Activated T-cell treated with anti-CD3 and anti-CD28 coated beads, Interleukin-2, amount 50 U/mL, for 72 hours (primary cell): ENCODE data around the gene CHD8. TPM values are rescaled to one million over a fixed set of nuclear protein-coding genes. Genes with fewer than 3 reads are reported as not detected.
A peak's percentile ranks its signal among the peaks of the same experiment; 100 is the strongest.
"Not testable (repeated sequence)": the region's sequence is repeated elsewhere in the genome, so short reads cannot be mapped to it uniquely, and the experiment has no call there.

Experiments used
- ATAC-seq, 2 donors: fragments of 150-1000 bp; cut with Tn5 transposase; replicated peaks in 1 of 2; 2 replicates each; pipeline ENCODE4 v1.10.0; 2021; ENCODE audit warnings: moderate library complexity in 2 of 2, mild to moderate bottlenecking in 1 of 2
- DNase-seq, 2 donors: peaks; one replicate each; pipeline ENCODE4 v3.0.0; 2021 to 2022; ENCODE audit warnings: mixed read lengths in 1 of 2
- H3K27ac Mint-ChIP-seq: one replicate; pipeline ENCODE4 v1.8.0; 2022; ENCODE audit warnings: mild to moderate bottlenecking, moderate library complexity, mixed read lengths
- H3K27me3 Mint-ChIP-seq: one replicate; pipeline ENCODE4 v1.8.0; 2022; ENCODE audit warnings: low read depth, mixed read lengths
- H3K36me3 Mint-ChIP-seq, 2 donors: one replicate each; pipeline ENCODE4 v1.8.0; 2022; ENCODE audit warnings: mixed read lengths in 2 of 2, mild to moderate bottlenecking in 1 of 2; ENCODE audit not compliant: insufficient read depth in 2 of 2
- H3K4me1 Mint-ChIP-seq: one replicate; pipeline ENCODE4 v1.8.0; 2022; ENCODE audit warnings: low read depth, mixed read lengths
- H3K4me3 Mint-ChIP-seq, 2 donors: one replicate each; pipeline ENCODE4 v1.8.0; 2022; ENCODE audit warnings: mild to moderate bottlenecking in 2 of 2, mixed read lengths in 2 of 2, moderate library complexity in 2 of 2
- H3K9me3 Mint-ChIP-seq, 2 donors: one replicate each; pipeline ENCODE4 v1.8.0; 2022; ENCODE audit warnings: mixed read lengths in 2 of 2
- total RNA-seq, 2 donors: library from RNA; stranded (reverse); gene quantifications; one replicate each; pipeline ENCODE4 v1.2.3, GENCODE V29; 2022

The CHD8 gene
- total RNA-seq, 2 donors from 2014 or later: 102 to 107 TPM

DNA sequence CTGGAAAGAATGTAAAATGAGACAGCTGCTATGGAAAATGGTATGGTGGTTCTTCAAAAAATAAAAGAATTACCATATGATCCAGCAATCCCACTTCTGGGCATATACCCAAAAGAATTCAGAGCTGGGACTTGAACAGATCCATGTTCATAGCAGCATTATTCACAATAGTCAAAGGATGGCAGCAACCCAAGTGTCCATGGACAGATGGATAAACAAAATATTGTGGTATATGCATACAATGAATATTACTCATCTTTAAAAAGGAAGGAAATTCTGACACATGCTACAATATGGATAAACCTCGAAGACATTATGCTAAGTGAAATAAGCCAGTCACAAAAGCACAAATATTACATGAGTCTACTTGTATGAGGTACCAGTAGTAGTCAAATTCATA, 11.7 kb upstream of the CHD8 start:
- DNase-seq (no peak), ATAC-seq (peak in 1 of 2 donors; percentile 26)
- Mint-ChIP-seq H3K9me3 (no peaks in the 10 kb centered on the region), H3K4me3 (no peak overlapping the region), H3K36me3 (peaks cover 2 to 4% of the 10 kb centered on the region in 2 donors), H3K27ac (no peak overlapping the region), H3K4me1 (no peaks in the 10 kb centered on the region), H3K27me3 (no peaks in the 10 kb centered on the region)

DNA sequence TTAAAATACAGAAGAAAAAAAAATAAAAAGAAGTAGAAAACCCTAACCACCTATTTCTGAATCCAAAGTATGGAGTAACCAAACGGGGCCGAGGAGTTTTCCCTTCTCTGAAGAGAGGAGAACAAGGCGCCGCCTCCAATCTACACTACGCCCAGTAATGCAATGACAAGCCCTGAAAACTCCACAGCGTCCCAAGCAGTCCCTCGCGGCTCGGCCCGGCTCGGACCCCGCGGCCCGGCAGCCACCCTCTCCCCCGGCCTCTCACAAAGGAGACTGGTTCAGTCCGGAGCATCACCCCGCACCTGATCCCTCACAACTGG, 371 bp downstream of the CHD8 start:
- H3K36me3 Mint-ChIP-seq: peaks cover 1 to 7% of the 10 kb centered on the region in 2 donors

DNA sequence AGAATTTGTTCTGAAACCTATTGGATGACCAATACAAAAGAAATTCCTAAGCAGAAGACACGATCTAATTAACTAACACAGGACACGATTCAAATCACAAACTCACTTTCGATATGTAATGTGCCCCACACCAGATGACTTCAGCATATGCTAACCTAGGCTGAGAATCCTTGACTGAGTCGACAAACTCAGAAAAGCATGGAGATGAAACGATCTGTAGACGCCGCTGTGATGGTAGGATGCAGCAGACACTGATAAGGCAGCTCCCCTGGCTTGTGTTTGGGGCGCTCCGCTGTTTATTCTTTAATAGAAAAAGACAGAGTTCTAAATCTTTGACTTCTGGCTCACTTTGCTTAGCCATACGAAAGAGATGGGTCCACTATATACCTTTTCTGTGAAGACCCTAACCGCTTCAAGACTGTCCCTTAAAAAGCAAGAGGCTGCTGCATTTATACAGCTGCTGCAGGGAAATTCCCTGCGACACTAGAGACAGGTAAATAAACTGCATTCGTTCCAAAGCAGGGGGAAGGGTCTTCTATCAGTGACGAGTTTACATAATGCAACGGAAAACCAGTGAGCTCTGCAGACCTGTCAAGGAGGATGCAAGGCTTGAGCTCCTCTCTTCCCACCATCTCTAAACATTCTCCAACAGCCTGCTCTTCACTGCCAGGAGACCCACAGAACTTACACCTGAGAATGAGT, 929 bp downstream of the CHD8 start:
- H3K27me3 Mint-ChIP-seq: no peaks in the 10 kb centered on the region
- H3K36me3 Mint-ChIP-seq: peaks cover 4 to 11% of the 10 kb centered on the region in 2 donors
- DNase-seq (peak in 1 of 2 donors; percentile 22), ATAC-seq (no peak)
- H3K9me3 Mint-ChIP-seq: no peaks in the 10 kb centered on the region
- H3K4me3 Mint-ChIP-seq: peak overlapping the region; percentile 92 to 96
- H3K27ac Mint-ChIP-seq: peak overlapping the region; percentile 99
- H3K4me1 Mint-ChIP-seq: peaks cover 52% of the 10 kb centered on the region

More for the DNA sequence above, 371 bp downstream of the CHD8 start:
- ATAC-seq (peak; percentile 19 to 27), DNase-seq (no peak)
- Mint-ChIP-seq H3K27ac (peak overlapping the region; percentile 99), H3K27me3 (no peaks in the 10 kb centered on the region), H3K4me1 (peaks cover 47% of the 10 kb centered on the region), H3K4me3 (peak overlapping the region; percentile 92 to 96), H3K9me3 (no peaks in the 10 kb centered on the region)

DNA sequence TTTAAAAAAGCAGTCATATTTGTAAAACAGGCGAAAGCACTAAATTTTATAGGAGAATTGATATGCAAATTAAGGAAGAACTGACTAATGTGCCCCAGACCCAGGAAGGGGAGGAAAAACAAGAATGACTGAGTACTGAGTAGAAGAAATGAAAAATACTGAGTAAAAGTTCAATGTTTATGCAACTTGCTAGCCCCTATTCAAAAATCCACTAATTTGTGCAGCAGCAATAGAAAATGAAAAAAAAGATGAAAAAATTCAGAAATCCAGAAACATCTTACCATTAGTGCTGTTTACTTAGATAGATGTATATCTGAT, 6.1 kb downstream of the CHD8 start:
- Mint-ChIP-seq H3K9me3 (no peaks in the 10 kb centered on the region), H3K4me3 (peak overlapping the region; percentile 65 to 90), H3K27ac (peak overlapping the region; percentile 96), H3K27me3 (no peaks in the 10 kb centered on the region), H3K4me1 (peaks cover 69% of the 10 kb centered on the region), H3K36me3 (peaks cover 3 to 9% of the 10 kb centered on the region in 2 donors)
- ATAC-seq (no peak), DNase-seq (no peak)

DNA sequence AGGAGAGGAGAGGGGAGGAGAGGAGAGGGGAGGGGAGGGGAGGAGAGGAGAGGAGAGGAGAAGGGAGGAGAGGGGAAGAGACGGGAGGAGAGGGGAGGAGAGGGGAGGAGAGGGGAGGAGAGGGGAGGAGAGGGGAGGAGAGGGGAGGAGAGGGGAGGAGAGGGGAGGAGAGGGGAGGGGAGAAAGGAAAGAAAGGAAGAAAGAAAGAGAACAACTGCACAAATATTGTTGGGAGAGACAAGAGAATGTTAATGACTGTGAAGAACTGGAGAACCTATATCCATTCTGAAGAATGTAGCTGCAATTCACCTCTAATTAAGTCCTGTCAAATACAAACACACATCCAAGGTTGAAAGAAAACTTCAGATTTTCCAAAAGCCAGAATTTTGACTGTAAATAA, 13.3 kb downstream of the CHD8 start:
- not testable (repeated sequence) for H3K27me3 Mint-ChIP-seq, H3K4me3 Mint-ChIP-seq, DNase-seq, ATAC-seq, H3K36me3 Mint-ChIP-seq, H3K9me3 Mint-ChIP-seq
- Mint-ChIP-seq H3K4me1 (peaks cover 44% of the 10 kb centered on the region), H3K27ac (peak overlapping the region; percentile 64)

DNA sequence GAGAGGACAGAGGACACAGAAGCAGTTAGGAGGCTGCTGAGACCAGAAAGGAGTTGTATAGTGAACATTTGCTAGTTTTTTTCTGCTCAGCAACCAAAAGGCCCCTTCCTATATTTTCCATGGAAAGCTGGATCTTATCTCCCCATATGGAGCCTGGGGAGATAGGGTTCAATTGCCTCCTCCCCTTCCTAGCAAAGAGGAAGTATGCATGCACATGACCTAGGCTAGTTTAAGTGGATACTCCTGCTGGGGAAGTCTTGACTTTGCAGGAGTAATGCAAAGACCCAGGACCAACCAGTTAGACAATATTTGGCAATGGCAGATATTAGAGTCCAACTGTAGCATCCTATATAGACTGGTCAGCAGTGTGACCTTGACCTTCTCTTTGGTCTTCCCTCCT, 15.1 kb downstream of the CHD8 start:
- H3K4me3 Mint-ChIP-seq: no peak overlapping the region
- H3K27me3 Mint-ChIP-seq: no peaks in the 10 kb centered on the region
- DNase-seq (no peak), ATAC-seq (no peak)
- no peaks in the 10 kb centered on the region for H3K9me3 Mint-ChIP-seq
- H3K36me3 Mint-ChIP-seq: peaks cover 5% of the 10 kb centered on the region in 2 donors
- peaks cover 49% of the 10 kb centered on the region for H3K4me1 Mint-ChIP-seq
- peak overlapping the region; percentile 74 for H3K27ac Mint-ChIP-seq

GRCh38 chr14:21437063-21437901, 18.6 kb downstream of the CHD8 start:
- Mint-ChIP-seq H3K9me3 (no peaks in the 10 kb centered on the region), H3K36me3 (peaks cover 11 to 20% of the 10 kb centered on the region in 2 donors), H3K4me1 (peaks cover 64% of the 10 kb centered on the region), H3K4me3 (peak overlapping the region; percentile 93 to 94), H3K27me3 (no peaks in the 10 kb centered on the region), H3K27ac (peak overlapping the region; percentile 62)
- DNase-seq (peak; percentile 98 to 100), ATAC-seq (peak; percentile 99)

DNA sequence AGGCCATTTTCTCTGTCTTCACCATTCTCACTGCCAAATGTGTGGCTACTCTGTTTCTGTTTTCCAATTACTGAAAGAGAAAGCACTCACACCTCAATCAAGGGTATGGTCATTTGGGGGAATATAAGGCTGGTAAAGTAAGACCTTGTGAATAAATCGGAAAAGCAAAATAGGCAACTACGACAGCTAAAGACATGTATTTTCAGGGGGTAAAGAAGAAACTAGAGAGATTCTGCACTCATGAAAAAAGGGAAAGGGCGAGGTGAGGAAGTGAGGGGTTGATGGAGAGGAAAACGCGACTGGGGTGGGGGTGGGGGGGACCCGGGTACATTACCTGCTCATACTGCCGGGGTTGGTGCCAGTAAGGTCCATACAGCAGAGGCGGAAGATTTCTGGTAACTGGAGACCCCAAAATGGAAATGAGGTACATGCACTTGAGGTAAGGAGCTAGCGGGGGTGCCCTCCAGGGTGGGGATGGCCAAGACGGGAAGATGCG, 19.3 kb downstream of the CHD8 start:
- H3K27me3 Mint-ChIP-seq: no peaks in the 10 kb centered on the region
- H3K4me1 Mint-ChIP-seq: peaks cover 64% of the 10 kb centered on the region
- no peak for ATAC-seq
- peak overlapping the region; percentile 62 for H3K27ac Mint-ChIP-seq
- no peaks in the 10 kb centered on the region for H3K9me3 Mint-ChIP-seq
- H3K4me3 Mint-ChIP-seq: peak overlapping the region; percentile 93 to 94
- H3K36me3 Mint-ChIP-seq: peaks cover 11 to 20% of the 10 kb centered on the region in 2 donors
- DNase-seq: no peak

- Mint-ChIP-seq H3K9me3 (no peaks in the 10 kb centered on the region), H3K27me3 (no peaks in the 10 kb centered on the region), H3K36me3 (peaks cover 14 to 37% of the 10 kb centered on the region in 2 donors), H3K4me1 (peaks cover 35% of the 10 kb centered on the region), H3K27ac (no peak overlapping the region), H3K4me3 (no peak overlapping the region)
- ATAC-seq (no peak), DNase-seq (no peak)
Observed at GRCh38 chr14:21431126-21431525, 24.8 kb downstream of the CHD8 start.

DNA sequence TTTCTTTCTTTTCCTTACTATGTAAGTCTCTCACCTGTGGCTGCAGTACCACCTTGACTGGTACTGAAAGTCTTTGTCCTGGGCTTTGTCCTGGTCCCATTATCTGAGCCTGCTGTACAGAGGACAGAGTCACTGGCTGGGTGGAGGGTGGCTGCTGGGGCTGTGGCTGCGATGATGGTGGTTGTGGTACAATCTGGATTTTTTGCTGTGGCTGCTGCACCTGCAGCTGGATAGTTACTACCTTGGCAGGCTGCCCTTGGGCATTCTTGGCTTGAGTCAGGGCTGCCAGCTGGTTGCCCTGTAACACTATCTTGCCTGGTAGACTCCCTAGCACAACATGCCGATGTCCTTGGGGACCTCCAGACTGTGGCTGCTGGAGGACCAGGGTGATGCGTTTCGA, 27.0 kb downstream of the CHD8 start:
- H3K27me3 Mint-ChIP-seq: no peaks in the 10 kb centered on the region
- no peak overlapping the region for H3K27ac Mint-ChIP-seq
- H3K9me3 Mint-ChIP-seq: no peaks in the 10 kb centered on the region
- no peak for DNase-seq
- H3K36me3 Mint-ChIP-seq: peaks cover 13 to 41% of the 10 kb centered on the region in 2 donors
- no peak overlapping the region for H3K4me3 Mint-ChIP-seq
- no peak for ATAC-seq
- peaks cover 14% of the 10 kb centered on the region for H3K4me1 Mint-ChIP-seq

GRCh38 chr14:21426692-21427091, 29.2 kb downstream of the CHD8 start:
- Mint-ChIP-seq H3K27me3 (no peaks in the 10 kb centered on the region), H3K4me3 (no peak overlapping the region), H3K27ac (peak overlapping the region; percentile 85), H3K4me1 (no peaks in the 10 kb centered on the region), H3K36me3 (peaks cover 13 to 37% of the 10 kb centered on the region in 2 donors), H3K9me3 (no peaks in the 10 kb centered on the region)
- no peak for ATAC-seq
- DNase-seq: no peak

- Mint-ChIP-seq H3K9me3 (no peaks in the 10 kb centered on the region), H3K27me3 (no peaks in the 10 kb centered on the region), H3K4me1 (peaks cover 13% of the 10 kb centered on the region), H3K27ac (no peak overlapping the region), H3K4me3 (no peak overlapping the region), H3K36me3 (peaks cover 14 to 33% of the 10 kb centered on the region in 2 donors)
- ATAC-seq (no peak), DNase-seq (no peak)
Observed at GRCh38 chr14:21419528-21419927, 36.4 kb downstream of the CHD8 start.

DNA sequence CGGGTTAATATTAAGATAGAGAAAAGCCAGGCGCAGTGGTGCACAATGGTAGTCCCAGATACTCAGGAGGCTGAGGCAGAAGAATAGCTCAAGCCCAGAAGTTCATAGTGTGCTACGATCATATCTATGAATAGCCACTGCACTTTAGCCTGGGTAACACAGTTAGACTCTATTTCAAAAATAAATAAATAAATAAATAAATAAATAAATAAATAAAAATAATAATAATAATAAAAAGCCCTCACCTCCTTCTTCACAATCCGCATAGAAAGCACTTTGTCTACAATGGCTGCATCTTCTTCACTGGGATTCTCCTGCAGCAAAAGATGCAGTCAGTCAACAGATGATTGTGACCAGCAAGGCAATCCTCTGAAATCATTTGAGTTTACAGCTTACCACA, 40.6 kb downstream of the CHD8 start:
- ATAC-seq: no peak
- no peak for DNase-seq
- Mint-ChIP-seq H3K27me3 (no peaks in the 10 kb centered on the region), H3K4me3 (no peak overlapping the region), H3K4me1 (peaks cover 25% of the 10 kb centered on the region), H3K27ac (peak overlapping the region; percentile 90), H3K36me3 (peaks cover 14 to 29% of the 10 kb centered on the region in 2 donors), H3K9me3 (no peaks in the 10 kb centered on the region)
